GM12873 (cell line): ENCODE measurements around the gene RASA3.

Experiments
- TF ChIP-seq, protein P1 (sequence below): IDR thresholded peaks from 2 replicates; pipeline ENCODE4 v1.5.1; 2012; ENCODE audit warnings: low read depth, mild to moderate bottlenecking, moderate library complexity, low read length, control low read depth; ENCODE audit not compliant: insufficient read depth; ENCODE audit errors: missing control alignments

Gene RASA3

DNA sequence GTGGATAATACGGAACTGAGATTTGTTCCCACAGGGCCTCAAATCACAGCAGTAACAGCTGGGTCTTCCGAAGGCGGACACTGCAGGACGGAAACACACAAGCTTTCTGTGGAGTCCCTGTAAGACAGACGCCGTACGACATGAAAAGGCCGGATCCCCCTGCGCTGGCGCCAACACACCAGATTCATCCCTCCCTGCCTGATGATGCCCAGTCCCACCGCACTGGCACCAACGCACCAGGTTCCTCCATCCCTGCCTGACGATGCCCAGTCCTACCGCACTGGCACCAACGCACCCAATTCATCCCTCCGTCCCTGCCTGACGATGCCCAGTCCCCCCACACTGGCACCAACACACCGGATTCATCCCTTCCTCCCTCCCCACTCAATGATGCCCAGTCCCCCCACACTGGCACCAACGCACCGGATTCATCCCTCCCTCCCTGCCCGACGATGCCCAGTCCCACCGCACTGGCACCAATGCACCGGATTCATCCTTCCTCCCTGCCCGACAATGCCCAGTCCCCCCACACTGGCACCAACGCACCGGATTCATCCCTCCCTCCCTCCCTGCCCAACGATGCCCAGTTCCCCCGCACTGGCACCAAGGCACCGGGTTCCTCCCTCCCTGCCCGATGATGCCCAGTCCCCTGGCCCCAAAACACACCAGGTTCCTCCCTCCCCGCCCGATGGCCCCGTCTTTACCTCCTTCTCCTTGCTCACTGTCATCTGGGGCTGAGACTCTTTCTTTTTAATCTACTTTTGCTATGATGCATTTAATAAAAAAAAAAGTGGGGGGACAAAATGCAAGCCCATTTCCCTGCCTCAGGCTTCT, 55.1 kb downstream of the RASA3 start:
- TF ChIP-seq, protein P1, sequence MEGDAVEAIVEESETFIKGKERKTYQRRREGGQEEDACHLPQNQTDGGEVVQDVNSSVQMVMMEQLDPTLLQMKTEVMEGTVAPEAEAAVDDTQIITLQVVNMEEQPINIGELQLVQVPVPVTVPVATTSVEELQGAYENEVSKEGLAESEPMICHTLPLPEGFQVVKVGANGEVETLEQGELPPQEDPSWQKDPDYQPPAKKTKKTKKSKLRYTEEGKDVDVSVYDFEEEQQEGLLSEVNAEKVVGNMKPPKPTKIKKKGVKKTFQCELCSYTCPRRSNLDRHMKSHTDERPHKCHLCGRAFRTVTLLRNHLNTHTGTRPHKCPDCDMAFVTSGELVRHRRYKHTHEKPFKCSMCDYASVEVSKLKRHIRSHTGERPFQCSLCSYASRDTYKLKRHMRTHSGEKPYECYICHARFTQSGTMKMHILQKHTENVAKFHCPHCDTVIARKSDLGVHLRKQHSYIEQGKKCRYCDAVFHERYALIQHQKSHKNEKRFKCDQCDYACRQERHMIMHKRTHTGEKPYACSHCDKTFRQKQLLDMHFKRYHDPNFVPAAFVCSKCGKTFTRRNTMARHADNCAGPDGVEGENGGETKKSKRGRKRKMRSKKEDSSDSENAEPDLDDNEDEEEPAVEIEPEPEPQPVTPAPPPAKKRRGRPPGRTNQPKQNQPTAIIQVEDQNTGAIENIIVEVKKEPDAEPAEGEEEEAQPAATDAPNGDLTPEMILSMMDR = no peak

DNA sequence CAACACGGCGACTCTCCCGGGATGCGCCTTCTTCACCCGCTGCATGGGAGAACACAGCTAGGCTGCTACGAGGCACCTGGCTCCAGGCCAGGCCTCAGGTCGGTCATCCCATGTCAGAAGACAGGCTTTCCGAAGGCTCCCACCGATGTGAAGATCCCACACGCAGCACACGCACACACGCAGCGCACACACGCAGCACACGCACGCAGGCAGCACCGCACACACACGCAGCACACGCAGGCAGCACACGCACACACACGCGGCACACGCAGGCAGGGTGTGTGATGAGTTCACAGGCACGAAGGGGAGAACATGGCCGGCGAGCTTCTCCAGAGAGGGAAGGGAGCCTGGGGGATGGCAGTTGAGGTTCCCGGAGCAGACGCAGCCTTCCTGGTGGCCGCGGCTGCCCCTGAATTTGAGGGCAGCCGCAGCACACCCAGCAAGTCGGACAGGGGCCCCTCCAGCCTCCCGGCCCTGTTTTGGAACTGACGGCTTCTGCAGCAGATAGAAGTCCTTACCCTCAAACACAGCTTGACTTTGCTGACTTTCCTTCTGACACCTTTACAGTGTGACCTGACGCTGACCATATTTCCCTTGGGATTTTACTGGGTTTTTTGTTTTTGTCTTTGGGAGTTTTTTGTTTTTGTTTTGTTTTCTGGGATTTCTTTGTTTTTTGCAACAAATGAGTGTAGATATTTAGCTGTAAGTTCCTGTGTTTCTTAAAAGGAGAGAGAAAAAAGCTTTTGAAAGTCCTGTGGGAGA, 55.9 kb downstream of the RASA3 start:
- TF ChIP-seq, protein P1 = no peak

DNA sequence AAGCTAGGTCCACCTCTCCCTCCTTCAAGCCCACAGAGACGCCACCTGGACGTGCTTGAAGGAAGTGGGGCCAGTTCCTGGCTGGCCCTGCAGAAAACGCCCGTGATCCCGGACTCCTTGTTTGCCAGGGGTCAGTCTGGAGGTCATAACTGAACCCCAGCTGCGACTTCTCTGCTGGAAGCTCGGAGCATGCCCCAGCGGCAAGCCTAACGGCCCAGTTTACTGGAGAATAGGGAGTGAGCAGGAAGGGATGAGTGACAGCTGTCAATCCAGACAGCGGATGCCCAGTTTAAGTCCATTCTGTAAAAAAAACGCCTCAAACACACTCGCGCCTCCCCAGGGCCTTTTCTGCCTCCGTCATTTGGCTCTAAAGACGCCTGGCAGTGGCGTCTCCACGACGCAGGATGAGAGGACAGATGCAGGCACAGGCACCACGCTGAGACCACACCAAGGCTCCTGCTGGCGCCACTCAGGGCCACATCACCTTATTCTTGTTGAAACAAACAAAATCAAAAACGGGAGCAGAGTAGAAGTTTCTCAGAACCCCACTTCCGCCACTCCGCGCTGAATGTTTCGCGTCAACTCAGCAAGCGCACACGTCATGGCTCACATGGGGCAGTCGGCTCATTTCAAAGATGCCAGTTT, 57.6 kb downstream of the RASA3 start:
- TF ChIP-seq, protein P1 = no peak

DNA sequence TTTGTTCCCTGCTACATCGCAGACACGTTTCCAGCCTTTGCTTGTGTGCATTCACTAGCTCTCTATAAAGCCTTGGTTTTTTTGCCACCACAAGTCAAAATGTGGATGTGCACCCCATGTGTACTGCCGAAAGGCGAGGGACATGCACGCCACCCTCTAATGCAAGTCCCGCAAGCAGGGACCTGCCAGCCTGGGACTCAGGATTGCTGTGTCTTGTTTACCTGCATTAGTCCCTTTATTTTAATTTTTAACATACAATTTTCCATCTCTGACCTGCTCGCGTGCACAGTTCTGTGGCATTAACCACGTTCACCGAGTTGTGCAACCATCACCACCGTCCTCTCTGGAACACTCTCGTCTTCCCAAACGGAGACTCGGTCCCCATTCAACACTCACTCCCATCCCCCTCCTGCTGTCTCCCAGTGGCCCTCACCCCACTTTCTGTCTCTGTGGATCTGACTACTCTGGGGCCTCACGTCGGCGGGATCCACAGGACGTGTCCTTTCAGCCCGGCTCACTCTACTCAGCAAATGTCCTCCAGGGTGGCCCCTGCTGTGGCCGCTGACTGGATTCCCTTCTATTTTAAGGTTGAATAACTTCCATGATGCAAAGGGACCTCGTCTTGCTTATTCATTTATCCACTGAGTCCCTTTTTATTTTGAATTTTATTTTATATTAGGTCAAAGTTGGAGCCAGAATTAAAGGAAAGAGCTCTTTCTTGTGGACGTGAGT, 58.4 kb downstream of the RASA3 start:
- TF ChIP-seq, protein P1 = no peak

DNA sequence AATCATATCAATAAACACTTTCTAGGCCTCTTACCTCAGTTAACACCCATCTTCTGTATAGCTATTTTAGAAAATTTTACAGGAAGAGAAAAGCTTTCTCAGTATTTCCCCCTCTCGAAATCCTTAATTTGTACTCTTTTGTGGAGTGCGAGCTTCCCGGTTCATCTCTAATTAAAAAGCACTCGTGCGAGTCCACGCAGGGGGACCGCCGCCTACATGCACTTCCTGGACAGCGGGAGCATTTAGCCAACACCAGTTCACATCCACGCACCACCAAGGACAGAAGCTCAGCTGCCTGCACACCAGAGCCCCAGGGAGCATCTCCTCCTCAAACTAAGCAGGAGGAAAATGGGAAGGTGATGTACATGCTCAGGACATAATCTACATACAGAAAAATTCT, 60.0 kb downstream of the RASA3 start:
- TF ChIP-seq, protein P1 = no peak

DNA sequence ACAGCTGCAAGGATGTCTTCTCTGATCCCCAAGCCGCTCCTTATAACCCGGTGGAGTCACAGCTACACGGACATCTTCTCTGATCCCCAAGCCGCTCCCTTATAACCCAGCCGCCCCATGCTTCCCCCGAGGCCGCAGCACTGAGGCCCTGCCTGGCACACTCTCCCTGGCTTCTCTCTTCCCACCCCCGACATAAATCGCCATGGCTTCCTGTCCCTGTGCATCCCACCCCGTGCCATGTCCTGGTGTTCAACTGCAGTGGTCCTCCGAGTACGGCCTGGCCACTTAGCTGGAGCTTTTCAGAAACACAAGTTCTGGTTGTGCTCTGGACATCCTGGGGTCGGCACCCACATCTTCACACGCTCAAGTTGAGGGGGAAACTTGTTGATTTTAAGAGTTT, 60.4 kb downstream of the RASA3 start:
- TF ChIP-seq, protein P1 = no peak
